ENCODE data around the gene AGMO. TPM values are rescaled to one million over a fixed set of nuclear protein-coding genes. Genes with fewer than 3 reads are reported as not detected.

Gene AGMO
- polyA plus RNA-seq, 1 donor: 12.7 TPM

DNA sequence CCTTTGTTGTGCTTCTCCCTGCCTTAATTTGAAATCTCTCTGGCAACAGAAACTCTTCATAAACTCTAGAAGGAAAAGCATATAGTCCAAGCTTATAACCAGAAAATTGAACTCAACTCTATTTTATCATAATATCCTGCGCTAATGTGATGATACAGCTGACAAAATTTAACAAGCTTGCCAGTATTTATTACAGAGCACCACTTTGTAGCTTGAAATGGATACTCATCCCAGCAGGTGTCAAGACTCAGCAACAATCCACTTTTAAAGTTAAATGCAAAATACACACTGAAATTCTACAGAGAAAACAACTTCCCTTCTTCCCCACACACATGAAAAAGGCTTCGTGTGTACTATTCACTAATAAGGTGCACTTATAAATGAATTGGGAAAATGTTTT, 228.9 kb downstream of the AGMO start:
- WGBS (ENCODE audit: insufficient coverage, low lambda C conversion rate): 40% methylated on average over 1 of the region's 2 CpGs
- Histone ChIP-seq H3K27ac (ENCODE audit: low read length) (no peak overlapping the region), H3K27me3 (ENCODE audit: control insufficient read depth, insufficient read depth, low read length) (no peaks in the 10 kb centered on the region), H3K9me3 (ENCODE audit: control insufficient read depth, low read depth, low read length) (no peaks in the 10 kb centered on the region), H3K4me3 (ENCODE audit: low read length) (no peak overlapping the region), H3K36me3 (ENCODE audit: control insufficient read depth, insufficient read depth, low read length) (no peaks in the 10 kb centered on the region), H3K4me1 (ENCODE audit: control insufficient read depth, insufficient read depth, low read length) (no peaks in the 10 kb centered on the region)
- no peak for DNase-seq

- Histone ChIP-seq H3K27ac (ENCODE audit: low read length) (no peak overlapping the region), H3K9me3 (ENCODE audit: control insufficient read depth, low read depth, low read length) (no peaks in the 10 kb centered on the region), H3K27me3 (ENCODE audit: control insufficient read depth, insufficient read depth, low read length) (no peaks in the 10 kb centered on the region), H3K4me1 (ENCODE audit: control insufficient read depth, insufficient read depth, low read length) (no peaks in the 10 kb centered on the region), H3K36me3 (ENCODE audit: control insufficient read depth, insufficient read depth, low read length) (no peaks in the 10 kb centered on the region), H3K4me3 (ENCODE audit: low read length) (no peak overlapping the region)
- 100% methylated on average over 1 of the region's 2 CpGs for WGBS (ENCODE audit: insufficient coverage, low lambda C conversion rate)
- no peak for DNase-seq
Observed at GRCh38 chr7:15330943-15331342, 230.9 kb downstream of the AGMO start.

GRCh38 chr7:15327001-15327400, 234.8 kb downstream of the AGMO start:
- no peak overlapping the region for H3K4me3 ChIP-seq (ENCODE audit: low read length)
- no CpG with 5 or more reads among the region's 4 CpGs for WGBS (ENCODE audit: insufficient coverage, low lambda C conversion rate)
- H3K36me3 ChIP-seq (ENCODE audit: control insufficient read depth, insufficient read depth, low read length): no peaks in the 10 kb centered on the region
- no peaks in the 10 kb centered on the region for H3K9me3 ChIP-seq (ENCODE audit: control insufficient read depth, low read depth, low read length)
- H3K4me1 ChIP-seq (ENCODE audit: control insufficient read depth, insufficient read depth, low read length): no peaks in the 10 kb centered on the region
- H3K27ac ChIP-seq (ENCODE audit: low read length): no peak overlapping the region
- H3K27me3 ChIP-seq (ENCODE audit: control insufficient read depth, insufficient read depth, low read length): no peaks in the 10 kb centered on the region
- no peak for DNase-seq

GRCh38 chr7:15326044-15326644, 235.7 kb downstream of the AGMO start:
- H3K9me3 ChIP-seq (ENCODE audit: control insufficient read depth, low read depth, low read length): no peaks in the 10 kb centered on the region
- peak in 1 of 2 donors; percentile 5 for DNase-seq
- no peaks in the 10 kb centered on the region for H3K4me1 ChIP-seq (ENCODE audit: control insufficient read depth, insufficient read depth, low read length)
- H3K4me3 ChIP-seq (ENCODE audit: low read length): no peak overlapping the region
- 100% methylated on average over 2 of the region's 3 CpGs for WGBS (ENCODE audit: insufficient coverage, low lambda C conversion rate)
- no peaks in the 10 kb centered on the region for H3K36me3 ChIP-seq (ENCODE audit: control insufficient read depth, insufficient read depth, low read length)
- no peak overlapping the region for H3K27ac ChIP-seq (ENCODE audit: low read length)
- no peaks in the 10 kb centered on the region for H3K27me3 ChIP-seq (ENCODE audit: control insufficient read depth, insufficient read depth, low read length)

DNA sequence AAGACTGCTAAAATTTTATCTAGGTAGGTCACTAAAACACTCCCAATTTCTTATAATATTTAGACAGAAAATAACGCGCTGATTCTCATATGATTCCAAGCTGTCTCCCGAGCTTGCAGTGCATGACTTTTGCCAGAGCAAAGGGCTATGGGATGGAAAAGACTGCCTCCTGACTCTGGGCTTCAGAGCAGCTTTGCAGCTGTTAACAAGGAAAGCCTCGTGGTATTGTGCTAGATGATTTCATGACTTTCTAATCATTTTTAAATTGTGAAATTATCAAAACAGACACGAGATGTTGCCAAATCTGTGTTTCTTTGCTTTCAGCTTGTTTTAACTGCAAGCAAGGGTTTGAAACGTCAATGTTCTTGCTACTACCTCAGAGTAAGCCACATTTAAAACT, 238.3 kb downstream of the AGMO start:
- Histone ChIP-seq H3K9me3 (ENCODE audit: control insufficient read depth, low read depth, low read length) (no peaks in the 10 kb centered on the region), H3K27me3 (ENCODE audit: control insufficient read depth, insufficient read depth, low read length) (no peaks in the 10 kb centered on the region), H3K4me1 (ENCODE audit: control insufficient read depth, insufficient read depth, low read length) (no peaks in the 10 kb centered on the region), H3K36me3 (ENCODE audit: control insufficient read depth, insufficient read depth, low read length) (no peaks in the 10 kb centered on the region), H3K4me3 (ENCODE audit: low read length) (no peak overlapping the region), H3K27ac (ENCODE audit: low read length) (no peak overlapping the region)
- peak in 1 of 2 donors; percentile 4 for DNase-seq
- WGBS (ENCODE audit: insufficient coverage, low lambda C conversion rate): 83% methylated on average over 1 of the region's 6 CpGs

- H3K36me3 ChIP-seq (ENCODE audit: control insufficient read depth, insufficient read depth, low read length): no peaks in the 10 kb centered on the region
- H3K27ac ChIP-seq (ENCODE audit: low read length): no peak overlapping the region
- H3K27me3 ChIP-seq (ENCODE audit: control insufficient read depth, insufficient read depth, low read length): no peaks in the 10 kb centered on the region
- H3K4me1 ChIP-seq (ENCODE audit: control insufficient read depth, insufficient read depth, low read length): no peaks in the 10 kb centered on the region
- WGBS (ENCODE audit: insufficient coverage, low lambda C conversion rate): 95% methylated on average over 2 of the region's 4 CpGs
- no peak for DNase-seq
- H3K9me3 ChIP-seq (ENCODE audit: control insufficient read depth, low read depth, low read length): no peaks in the 10 kb centered on the region
- H3K4me3 ChIP-seq (ENCODE audit: low read length): no peak overlapping the region
Observed at GRCh38 chr7:15317215-15317614, 244.6 kb downstream of the AGMO start.

GRCh38 chr7:15315678-15316077, 246.1 kb downstream of the AGMO start:
- no peak overlapping the region for H3K4me3 ChIP-seq (ENCODE audit: low read length)
- no CpG with 5 or more reads among the region's 1 CpG for WGBS (ENCODE audit: insufficient coverage, low lambda C conversion rate)

DNA sequence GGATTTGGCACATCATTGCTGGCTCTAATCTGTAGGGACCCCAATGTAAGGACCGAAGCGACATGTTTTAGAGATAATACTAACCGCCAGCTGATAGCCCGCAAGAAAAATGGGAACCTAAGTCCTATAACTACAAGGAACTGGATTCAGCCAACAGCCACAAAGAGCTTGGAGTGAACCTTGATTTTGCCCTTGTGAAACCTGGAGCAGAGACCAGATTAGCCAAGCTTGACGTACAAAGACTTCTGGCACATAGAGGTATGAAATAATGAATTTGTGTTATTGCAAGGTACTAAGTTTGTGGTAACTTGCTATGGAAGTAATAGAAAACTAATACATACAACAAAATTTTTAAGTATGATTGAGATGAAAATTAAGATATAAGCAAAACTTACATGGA, 246.9 kb downstream of the AGMO start:
- Histone ChIP-seq H3K4me3 (ENCODE audit: low read length) (no peak overlapping the region), H3K4me1 (ENCODE audit: control insufficient read depth, insufficient read depth, low read length) (no peaks in the 10 kb centered on the region), H3K27me3 (ENCODE audit: control insufficient read depth, insufficient read depth, low read length) (no peaks in the 10 kb centered on the region), H3K36me3 (ENCODE audit: control insufficient read depth, insufficient read depth, low read length) (no peaks in the 10 kb centered on the region), H3K27ac (ENCODE audit: low read length) (no peak overlapping the region), H3K9me3 (ENCODE audit: control insufficient read depth, low read depth, low read length) (no peaks in the 10 kb centered on the region)
- DNase-seq: no peak
- WGBS (ENCODE audit: insufficient coverage, low lambda C conversion rate): no CpG with 5 or more reads among the region's 5 CpGs

More at GRCh38 chr7:15315678-15316077, 246.1 kb downstream of the AGMO start:
- no peaks in the 10 kb centered on the region for H3K27me3 ChIP-seq (ENCODE audit: control insufficient read depth, insufficient read depth, low read length)
- DNase-seq: no peak
- H3K9me3 ChIP-seq (ENCODE audit: control insufficient read depth, low read depth, low read length): no peaks in the 10 kb centered on the region
- H3K27ac ChIP-seq (ENCODE audit: low read length): no peak overlapping the region
- no peaks in the 10 kb centered on the region for H3K36me3 ChIP-seq (ENCODE audit: control insufficient read depth, insufficient read depth, low read length)
- no peaks in the 10 kb centered on the region for H3K4me1 ChIP-seq (ENCODE audit: control insufficient read depth, insufficient read depth, low read length)

GRCh38 chr7:15313361-15313760, 248.5 kb downstream of the AGMO start:
- WGBS (ENCODE audit: insufficient coverage, low lambda C conversion rate): no CpG with 5 or more reads among the region's 1 CpG
- H3K4me3 ChIP-seq (ENCODE audit: low read length): no peak overlapping the region
- no peaks in the 10 kb centered on the region for H3K27me3 ChIP-seq (ENCODE audit: control insufficient read depth, insufficient read depth, low read length)
- H3K36me3 ChIP-seq (ENCODE audit: control insufficient read depth, insufficient read depth, low read length): no peaks in the 10 kb centered on the region
- DNase-seq: no peak
- H3K9me3 ChIP-seq (ENCODE audit: control insufficient read depth, low read depth, low read length): no peaks in the 10 kb centered on the region
- no peak overlapping the region for H3K27ac ChIP-seq (ENCODE audit: low read length)
- no peaks in the 10 kb centered on the region for H3K4me1 ChIP-seq (ENCODE audit: control insufficient read depth, insufficient read depth, low read length)

GRCh38 chr7:15309872-15310271, 251.9 kb downstream of the AGMO start:
- no peak overlapping the region for H3K4me3 ChIP-seq (ENCODE audit: low read length)
- H3K36me3 ChIP-seq (ENCODE audit: control insufficient read depth, insufficient read depth, low read length): no peaks in the 10 kb centered on the region
- no peaks in the 10 kb centered on the region for H3K27me3 ChIP-seq (ENCODE audit: control insufficient read depth, insufficient read depth, low read length)
- 80% methylated on average over 1 of the region's 1 CpG for WGBS (ENCODE audit: insufficient coverage, low lambda C conversion rate)
- H3K9me3 ChIP-seq (ENCODE audit: control insufficient read depth, low read depth, low read length): no peaks in the 10 kb centered on the region
- no peaks in the 10 kb centered on the region for H3K4me1 ChIP-seq (ENCODE audit: control insufficient read depth, insufficient read depth, low read length)
- no peak overlapping the region for H3K27ac ChIP-seq (ENCODE audit: low read length)
- DNase-seq: no peak

- no peak overlapping the region for H3K4me3 ChIP-seq (ENCODE audit: low read length)
- no peaks in the 10 kb centered on the region for H3K36me3 ChIP-seq (ENCODE audit: control insufficient read depth, insufficient read depth, low read length)
- no peaks in the 10 kb centered on the region for H3K27me3 ChIP-seq (ENCODE audit: control insufficient read depth, insufficient read depth, low read length)
- no peak for DNase-seq
- 80% methylated on average over 1 of the region's 3 CpGs for WGBS (ENCODE audit: insufficient coverage, low lambda C conversion rate)
- H3K4me1 ChIP-seq (ENCODE audit: control insufficient read depth, insufficient read depth, low read length): no peaks in the 10 kb centered on the region
- no peak overlapping the region for H3K27ac ChIP-seq (ENCODE audit: low read length)
- H3K9me3 ChIP-seq (ENCODE audit: control insufficient read depth, low read depth, low read length): no peaks in the 10 kb centered on the region
Observed at GRCh38 chr7:15308821-15309220, 253.0 kb downstream of the AGMO start.
